RCC 7860 (cell line): Measurements from ENCODE around the gene MCF2L.
"Not testable (repeated sequence)": the region's sequence is repeated elsewhere in the genome, so short reads cannot be mapped to it uniquely, and the experiment has no call there.

ENCODE experiments used
- DNase-seq: peaks from one replicate; pipeline ENCODE4 v3.0.0-alpha.2; 2015; ENCODE audit warnings: low spot score
- FAIRE-seq: peaks from 2 replicates; lab custom pipeline; 2012; peaks lifted over from hg19 to GRCh38; lab: Jason Lieb, UNC

MCF2L gene

GRCh38 chr13:113109151-113110047 lies 140.4 kb downstream of the MCF2L start:
- no peak for DNase-seq
- FAIRE-seq: no peak

- FAIRE-seq (no peak), DNase-seq (no peak)
These were observed 141.2 kb downstream of the MCF2L start for GRCh38 chr13:113110048-113110851.

GRCh38 chr13:113110852-113111315 lies 141.9 kb downstream of the MCF2L start:
- DNase-seq (no peak), FAIRE-seq (no peak)

GRCh38 chr13:113111821-113112220 lies 142.8 kb downstream of the MCF2L start:
- FAIRE-seq, DNase-seq: not testable (repeated sequence)

- not testable (repeated sequence) for FAIRE-seq, DNase-seq
These were observed 143.5 kb downstream of the MCF2L start for GRCh38 chr13:113112475-113112874.

- DNase-seq: no peak
- FAIRE-seq: no peak
These were observed 144.2 kb downstream of the MCF2L start for GRCh38 chr13:113112893-113113845.

- FAIRE-seq (no peak), DNase-seq (no peak)
These were observed 144.8 kb downstream of the MCF2L start for GRCh38 chr13:113113846-113114271.

- DNase-seq: no peak
- FAIRE-seq: no peak
These were observed 145.7 kb downstream of the MCF2L start for GRCh38 chr13:113114511-113115362.

GRCh38 chr13:113115363-113116205 lies 146.6 kb downstream of the MCF2L start:
- DNase-seq (no peak), FAIRE-seq (no peak)

- DNase-seq (no peak), FAIRE-seq (no peak)
These were observed 147.3 kb downstream of the MCF2L start for GRCh38 chr13:113116206-113116800.

- DNase-seq (no peak), FAIRE-seq (no peak)
These were observed 147.9 kb downstream of the MCF2L start for GRCh38 chr13:113116871-113117271.

- no peak for DNase-seq
- no peak for FAIRE-seq
These were observed 148.4 kb downstream of the MCF2L start for GRCh38 chr13:113117335-113117872.

GRCh38 chr13:113117911-113118260 lies 148.9 kb downstream of the MCF2L start:
- FAIRE-seq (no peak), DNase-seq (no peak)

- no peak for DNase-seq
- no peak for FAIRE-seq
These were observed 149.4 kb downstream of the MCF2L start for GRCh38 chr13:113118261-113119021.

- no peak for FAIRE-seq
- DNase-seq: no peak
These were observed 150.3 kb downstream of the MCF2L start for GRCh38 chr13:113119166-113119821.

GRCh38 chr13:113119822-113120189 lies 150.8 kb downstream of the MCF2L start:
- DNase-seq: no peak
- FAIRE-seq: no peak
